Sigmoid colon (tissue), 4 donors: ENCODE results near the gene NFIA.

Experiments
- CTCF ChIP-seq, 4 experiments: fragments of 450-650 bp in 3 of 4; fragments of 200-600 bp in 1 of 4; IDR thresholded peaks; one replicate each; pipeline ENCODE4 v1.5.1; 2016 to 2019; ENCODE audit warnings: antibody characterized with exemption in 4 of 4, mild to moderate bottlenecking in 3 of 4, moderate library complexity in 2 of 4
- EP300 ChIP-seq, 4 donors: sonication (generic); formaldehyde crosslinking; IDR thresholded peaks; one replicate each; pipeline ENCODE4 v1.6.1; 2017; ENCODE audit warnings: antibody characterized with exemption in 4 of 4
- POLR2A ChIP-seq, 2 donors: fragments of 450-650 bp; IDR thresholded peaks; one replicate each; pipeline ENCODE4 v1.6.1; 2016; ENCODE audit warnings: antibody characterized with exemption in 2 of 2, mild to moderate bottlenecking in 2 of 2, moderate library complexity in 2 of 2
- POLR2AphosphoS5 ChIP-seq, 4 donors: sonication (generic); formaldehyde crosslinking; IDR thresholded peaks; one replicate each; pipeline ENCODE4 v1.6.1; 2017; ENCODE audit warnings: antibody characterized with exemption in 4 of 4

DNA sequence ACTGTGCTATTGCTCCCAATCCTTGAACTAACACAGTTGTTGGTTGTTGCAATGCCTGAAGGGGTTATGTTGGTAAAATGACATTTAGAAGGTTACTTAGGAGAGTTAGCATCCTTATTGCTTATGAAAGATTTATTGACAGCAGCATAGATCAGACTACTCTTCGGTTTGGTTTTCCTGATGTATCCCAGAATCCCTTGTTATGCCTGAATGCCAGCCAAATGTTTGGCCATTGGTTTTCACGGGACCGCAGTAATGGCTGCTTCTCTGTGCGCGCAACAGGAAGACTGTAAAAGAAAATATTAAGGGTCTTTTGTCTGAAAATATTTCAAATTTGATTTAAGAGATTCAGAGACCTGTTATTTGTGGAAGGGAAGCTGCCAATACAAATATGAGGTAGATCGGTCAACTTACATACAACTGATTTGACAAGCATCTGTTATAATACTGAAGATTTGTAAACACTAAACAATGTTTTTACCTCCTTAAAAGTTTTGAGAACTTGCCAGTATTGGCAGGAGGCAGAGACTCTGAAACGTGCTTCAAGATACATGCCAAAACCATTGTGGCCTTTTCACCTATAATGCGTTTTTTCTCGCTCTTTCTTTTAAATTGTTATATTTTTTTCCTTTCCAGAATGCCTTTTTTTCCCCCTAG is 8.3 kb downstream of the NFIA start:
- TF ChIP-seq CTCF (IDR thresholded peaks at IDR 0.05) (no peak), POLR2A (IDR thresholded peaks at IDR 0.05) (no peak), EP300 (IDR thresholded peaks at IDR 0.05) (no peak), POLR2AphosphoS5 (IDR thresholded peaks at IDR 0.05) (no peak)
